D721Med (cell line): Measurements from ENCODE around the gene ATG16L1.

Experiments used
- DNase-seq: peaks from one replicate; pipeline ENCODE4 v3.0.0; 2011; ENCODE audit warnings: low spot score; ENCODE audit not compliant: insufficient read length
- FAIRE-seq: peaks from 2 replicates; lab custom pipeline; 2011; peaks lifted over from hg19 to GRCh38; lab: Jason Lieb, UNC
- CTCF ChIP-seq: IDR thresholded peaks from 2 replicates; pipeline ENCODE4 v1.5.1; 2012; ENCODE audit warnings: mild to moderate bottlenecking, control low read depth; ENCODE audit not compliant: insufficient read depth; ENCODE audit errors: missing control alignments

The ATG16L1 gene

GRCh38 chr2:233247116-233247515 is 4.4 kb upstream of the ATG16L1 start:
- no peak for TF ChIP-seq CTCF
- DNase-seq (no peak), FAIRE-seq (no peak)

- no peak for FAIRE-seq
- no peak for TF ChIP-seq CTCF
- no peak for DNase-seq
Observed at GRCh38 chr2:233247744-233248143, 3.7 kb upstream of the ATG16L1 start.

GRCh38 chr2:233248999-233249398 is 2.5 kb upstream of the ATG16L1 start:
- DNase-seq (no peak), FAIRE-seq (no peak)
- TF ChIP-seq CTCF: no peak

- FAIRE-seq: no peak
- no peak for DNase-seq
- no peak for TF ChIP-seq CTCF
Observed at GRCh38 chr2:233250568-233250967, 905 bp upstream of the ATG16L1 start.

GRCh38 chr2:233250985-233251305 is 528 bp upstream of the ATG16L1 start:
- FAIRE-seq (no peak), DNase-seq (no peak)

GRCh38 chr2:233252227-233252626 is 754 bp downstream of the ATG16L1 start:
- no peak for DNase-seq
- FAIRE-seq: no peak
- no peak for TF ChIP-seq CTCF

More at GRCh38 chr2:233250985-233251305, 528 bp upstream of the ATG16L1 start:
- no peak for TF ChIP-seq CTCF

GRCh38 chr2:233255151-233255550 is 3.7 kb downstream of the ATG16L1 start:
- FAIRE-seq: no peak
- DNase-seq: no peak
- TF ChIP-seq CTCF: no peak
